NCI-H226 (cell line): Measurements from ENCODE around the gene CFL1.

ENCODE experiments used
- DNase-seq: peaks from one replicate; pipeline ENCODE4 v3.0.0-alpha.2; 2015

CFL1 gene

GRCh38 chr11:65887723-65888162 is 29.8 kb upstream of the CFL1 start:
- DNase-seq, result peak; percentile 48

GRCh38 chr11:65886826-65887722 is 29.1 kb upstream of the CFL1 start:
- no peak for DNase-seq

- DNase-seq, result no peak
Observed at GRCh38 chr11:65885808-65886536, 28.0 kb upstream of the CFL1 start.

- DNase-seq, result no peak
Observed at GRCh38 chr11:65885231-65885630, 27.3 kb upstream of the CFL1 start.

GRCh38 chr11:65884716-65885092 is 26.7 kb upstream of the CFL1 start:
- DNase-seq, result peak; percentile 59

- no peak for DNase-seq
Observed at GRCh38 chr11:65883786-65884715, 26.1 kb upstream of the CFL1 start.

GRCh38 chr11:65883058-65883761 is 25.2 kb upstream of the CFL1 start:
- DNase-seq, result no peak

GRCh38 chr11:65882120-65883057 is 24.4 kb upstream of the CFL1 start:
- no peak for DNase-seq

- no peak for DNase-seq
Observed at GRCh38 chr11:65880844-65881421, 23.0 kb upstream of the CFL1 start.

- DNase-seq, result no peak
Observed at GRCh38 chr11:65880027-65880426, 22.0 kb upstream of the CFL1 start.

- DNase-seq, result no peak
Observed at GRCh38 chr11:65879617-65880016, 21.6 kb upstream of the CFL1 start, which contains the start of gene CTSW. TSS of gene CTSW (plus strand) at chr11:65879837. CDS start at chr11:65879855, 18 bp downstream.

GRCh38 chr11:65873318-65874156 is 15.6 kb upstream of the CFL1 start:
- DNase-seq, result peak; percentile 83

- peak; percentile 28 for DNase-seq
Observed at GRCh38 chr11:65872586-65873317, 14.8 kb upstream of the CFL1 start, which contains the start of gene EFEMP2. TSS of gene EFEMP2 (minus strand) at chr11:65872800. CDS start at chr11:65872354, 446 bp downstream.

- no peak for DNase-seq
Observed at GRCh38 chr11:65871811-65872548, 14.0 kb upstream of the CFL1 start.

- no peak for DNase-seq
Observed at GRCh38 chr11:65870706-65871681, 13.0 kb upstream of the CFL1 start.

GRCh38 chr11:65870307-65870658 is 12.3 kb upstream of the CFL1 start:
- DNase-seq, result no peak
